22Rv1 (cell line): Measurements from ENCODE around the gene DNAJC5.

Source experiments
- CTCF ChIP-seq: fragments of 450-650 bp; IDR thresholded peaks from 2 replicates; pipeline ENCODE4 v1.5.1; 2017; ENCODE audit warnings: mild to moderate bottlenecking
- ZFX ChIP-seq: fragments of 450-650 bp; IDR thresholded peaks from 2 replicates; pipeline ENCODE4 v1.6.1; 2017; ENCODE audit warnings: antibody characterized with exemption, borderline replicate concordance

DNA sequence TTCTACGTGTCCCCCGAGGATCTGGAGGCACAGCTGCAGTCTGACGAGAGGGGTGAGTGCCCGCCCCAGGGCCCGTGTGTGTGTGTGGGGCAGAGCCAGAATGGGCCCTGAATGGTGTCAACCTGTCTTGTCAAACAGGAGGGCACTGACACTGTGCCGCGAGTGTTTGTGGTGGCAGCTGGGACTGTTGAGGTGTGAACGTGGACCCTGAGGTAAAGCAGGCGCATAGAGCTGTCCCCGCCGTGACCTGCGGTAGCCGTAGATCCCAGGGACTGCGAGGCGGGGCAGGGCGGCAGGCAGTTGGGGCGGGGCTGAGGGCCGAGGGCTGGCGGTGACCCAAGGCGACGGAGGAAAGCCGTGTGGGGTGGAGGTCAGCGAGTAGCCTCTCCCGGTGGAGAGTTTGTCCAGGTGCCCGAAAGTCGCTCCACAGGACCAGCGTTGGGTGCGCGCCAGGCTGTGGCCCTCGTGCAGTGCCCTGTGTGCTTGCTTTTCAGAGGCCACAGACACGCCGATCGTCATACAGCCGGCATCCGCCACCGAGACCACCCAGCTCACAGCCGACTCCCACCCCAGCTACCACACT is 36.1 kb downstream of the DNAJC5 start:
- TF ChIP-seq CTCF = no peak
- no peak for TF ChIP-seq ZFX
